ENCODE results near the gene CHID1. TPM values are rescaled to one million over a fixed set of nuclear protein-coding genes. Genes with fewer than 3 reads are reported as not detected.
A peak's percentile ranks its signal among the peaks of the same experiment; 100 is the strongest.

The CHID1 gene
- total RNA-seq, 2 experiments from 2014 or later = 60.4 to 75.3 TPM

DNA sequence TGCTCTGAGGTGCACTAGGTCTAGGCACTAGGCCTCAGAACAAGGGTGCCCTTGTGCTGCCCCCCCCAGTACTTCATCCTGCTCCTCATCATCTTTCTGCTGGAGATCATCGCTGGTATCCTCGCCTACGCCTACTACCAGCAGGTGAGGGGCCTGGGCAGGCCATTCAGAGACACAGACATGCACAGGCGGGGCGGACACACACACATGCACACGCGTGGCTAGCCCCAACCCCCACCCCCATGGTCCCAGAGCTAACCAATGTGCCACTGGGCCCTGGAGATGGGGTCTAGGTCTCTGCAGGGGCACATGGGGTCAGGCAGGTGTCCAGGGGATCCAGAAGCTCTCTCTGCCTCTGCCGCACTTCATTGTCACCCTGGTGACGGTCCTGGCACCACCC is 73.9 kb downstream of the CHID1 start:
- ChIA-PET CTCF (interaction anchor here (1.4 kb wide), 1 partner anchor 12 kb away, joined by 3 read pairs; no protein-coding TSS in a partner anchor), POLR2A (no interaction called here)
- intact Hi-C loops (cut with DNase I, micrococcal nuclease) = no loop called here
- Mint-ChIP-seq H3K9me3 (ENCODE audit: low read depth) (no peaks in the 10 kb centered on the region), H3K27ac (no peak overlapping the region), H3K27me3 (peaks cover 3% of the 10 kb centered on the region), H3K4me3 (no peak overlapping the region), H3K36me3 (ENCODE audit: low read depth) (peaks cover 7% of the 10 kb centered on the region), H3K4me1 (peaks cover 29% of the 10 kb centered on the region)
- no peak for ATAC-seq
- no peak for DNase-seq

DNA sequence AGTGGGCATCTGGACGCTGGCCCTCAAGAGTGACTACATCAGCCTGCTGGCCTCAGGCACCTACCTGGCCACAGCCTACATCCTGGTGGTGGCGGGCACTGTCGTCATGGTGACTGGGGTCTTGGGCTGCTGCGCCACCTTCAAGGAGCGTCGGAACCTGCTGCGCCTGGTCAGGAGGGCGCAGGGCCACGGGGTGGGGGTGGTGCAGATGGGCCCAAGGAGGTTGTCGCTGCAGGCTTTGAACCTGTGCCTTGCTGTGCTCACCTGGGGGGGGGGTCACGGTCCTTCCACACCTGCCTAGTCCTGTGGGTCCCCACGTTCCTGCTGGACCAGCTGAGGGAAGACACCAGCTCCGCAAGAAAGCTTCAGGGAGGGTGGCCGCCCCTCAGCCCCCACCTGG is 74.3 kb downstream of the CHID1 start:
- H3K9me3 Mint-ChIP-seq (ENCODE audit: low read depth) = no peaks in the 10 kb centered on the region

DNA sequence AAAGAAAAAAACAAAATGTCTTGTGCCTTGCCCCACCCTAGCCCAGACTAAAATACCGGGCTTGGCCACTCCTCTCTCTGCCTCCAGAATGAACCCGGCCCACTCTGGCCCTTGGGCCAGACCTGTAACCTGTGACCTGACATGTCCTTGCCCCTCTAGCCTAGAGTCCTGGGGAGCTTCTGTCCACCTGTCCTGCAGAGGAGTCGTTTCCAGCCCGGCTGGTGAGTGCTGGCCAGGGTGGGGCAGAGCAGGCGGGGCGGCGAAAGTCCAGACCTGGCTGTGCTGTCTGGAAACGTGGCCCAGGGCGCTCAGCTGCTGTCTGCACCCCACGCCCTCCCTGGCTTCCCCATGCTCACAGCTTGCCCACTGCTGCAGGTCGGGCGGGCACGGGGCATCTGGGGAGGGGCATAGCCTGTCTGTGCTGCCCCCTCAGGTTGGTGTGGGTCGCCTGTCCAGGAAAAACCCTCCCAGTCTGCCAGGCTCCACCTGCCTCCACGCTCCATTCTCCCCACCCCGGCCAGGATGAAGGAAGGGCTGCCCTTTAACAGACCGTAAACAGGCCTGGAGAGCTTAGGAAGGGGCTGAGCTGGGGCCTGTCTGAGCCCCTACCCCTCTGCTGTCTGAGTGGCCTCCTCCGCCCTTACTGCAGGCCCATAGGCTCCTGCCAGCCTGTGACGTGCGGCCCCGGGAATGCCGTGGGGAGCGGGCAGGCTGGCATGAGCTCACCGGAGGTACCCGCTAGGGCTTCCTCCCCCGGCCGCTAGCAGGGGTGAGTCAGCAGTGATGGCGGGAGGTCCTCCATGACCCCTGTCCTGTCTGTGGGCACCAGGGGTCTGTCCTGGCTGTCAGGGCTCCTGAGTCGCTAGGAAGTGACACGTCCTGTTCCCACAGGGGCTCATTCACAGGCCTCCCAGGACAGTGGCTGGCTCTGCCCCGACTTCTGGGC is 76.0 kb downstream of the CHID1 start:
- ChIA-PET POLR2A (interaction anchor here (1.1 to 1.4 kb wide), 2 partner anchors 7 to 15 kb away, joined by 3 to 7 read pairs; partner anchors contain the start of genes PNPLA2 and POLR2L), CTCF (no interaction called here)
- no peaks in the 10 kb centered on the region for H3K9me3 Mint-ChIP-seq (ENCODE audit: low read depth)
- DNase-seq (peak; percentile 46), ATAC-seq (no peak)
- H3K4me3 Mint-ChIP-seq = peak overlapping the region; percentile 69
- H3K4me1 Mint-ChIP-seq = peaks cover 20% of the 10 kb centered on the region
- peaks cover 13% of the 10 kb centered on the region for H3K27me3 Mint-ChIP-seq
- H3K27ac Mint-ChIP-seq = no peak overlapping the region
- H3K36me3 Mint-ChIP-seq (ENCODE audit: low read depth) = no peaks in the 10 kb centered on the region
- intact Hi-C loops (cut with DNase I, micrococcal nuclease) = loop anchor here in 1 of 2 experiments (5.0 kb wide), 1 partner anchor 428 kb away; no protein-coding TSS in a partner anchor

More for the DNA sequence above, 74.3 kb downstream of the CHID1 start:
- ATAC-seq (no peak), DNase-seq (no peak)
- Mint-ChIP-seq H3K27ac (no peak overlapping the region), H3K4me3 (no peak overlapping the region), H3K36me3 (ENCODE audit: low read depth) (peaks cover 7% of the 10 kb centered on the region), H3K27me3 (peaks cover 7% of the 10 kb centered on the region), H3K4me1 (peaks cover 29% of the 10 kb centered on the region)
- CTCF ChIA-PET = no interaction called here
- POLR2A ChIA-PET = no interaction called here
- intact Hi-C loops (cut with DNase I, micrococcal nuclease) = no loop called here

DNA sequence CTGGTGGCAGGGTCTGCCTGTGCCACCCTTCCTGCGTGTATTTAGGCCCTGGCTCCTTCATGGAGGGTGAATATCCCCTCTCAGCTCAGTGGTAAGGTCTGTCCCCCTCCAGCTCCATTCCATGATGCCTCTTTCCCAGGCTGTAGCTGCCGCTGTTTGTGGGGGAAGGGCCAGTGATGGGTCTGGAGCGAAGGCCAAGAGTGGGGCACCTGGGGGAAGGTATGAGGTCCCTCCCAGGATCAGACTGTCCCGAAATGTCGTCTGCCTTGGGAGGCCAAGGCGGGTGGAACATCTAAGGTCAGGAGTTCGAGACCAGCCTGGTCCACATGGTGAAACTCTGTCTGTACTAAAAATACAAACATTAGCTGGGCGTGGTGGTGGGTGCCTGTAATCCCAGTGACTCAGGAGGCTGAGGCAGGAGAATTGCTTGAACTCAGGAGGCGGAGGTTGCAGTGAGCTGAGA is 76.7 kb downstream of the CHID1 start:
- ATAC-seq = no peak

DNA sequence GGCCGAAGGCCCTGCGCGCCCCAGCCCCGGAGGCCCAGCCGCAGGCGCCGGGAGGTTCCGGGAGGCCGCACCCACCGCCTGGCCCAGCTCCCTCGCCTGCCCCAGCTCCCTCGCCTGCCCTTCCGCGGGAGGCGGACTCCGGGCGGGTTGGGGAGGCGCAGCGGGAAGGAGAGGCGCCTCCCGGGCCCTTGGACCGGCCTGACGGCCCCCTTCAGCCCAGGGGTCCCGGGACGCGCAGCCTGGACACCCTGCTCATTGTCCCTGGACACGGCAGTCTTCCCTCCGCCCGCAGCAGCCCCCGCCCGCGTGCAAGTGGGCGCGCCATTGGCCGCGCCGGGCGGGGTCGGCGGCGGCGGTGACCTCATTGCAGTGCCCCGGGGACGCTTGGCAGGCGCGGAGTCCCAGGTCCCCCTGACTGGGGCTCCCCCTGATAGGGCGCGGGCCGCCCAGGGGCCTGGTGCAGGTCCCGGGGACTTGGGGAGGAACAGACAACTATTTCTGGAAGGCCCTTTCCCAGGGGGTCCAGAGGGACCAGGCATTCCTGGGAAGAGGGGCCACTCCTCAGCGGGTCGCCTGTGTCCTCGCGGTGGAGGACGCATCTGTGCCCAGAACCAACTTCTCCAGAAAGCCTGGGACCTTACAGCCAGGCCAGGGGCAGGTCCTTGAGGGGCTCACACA is 77.4 kb downstream of the CHID1 start:
- H3K27me3 Mint-ChIP-seq = peaks cover 24% of the 10 kb centered on the region

More for the DNA sequence above, 76.7 kb downstream of the CHID1 start:
- peaks cover 27% of the 10 kb centered on the region for H3K4me1 Mint-ChIP-seq
- intact Hi-C loops (cut with DNase I, micrococcal nuclease) = loop anchor here in 1 of 2 experiments (1.0 to 5.0 kb wide), 2 partner anchors 8 to 428 kb away; partner anchors contain the start of genes POLR2L and TSPAN4
- ChIA-PET POLR2A (interaction anchor here (1.1 to 3.6 kb wide), 3 partner anchors 8 to 14 kb away, joined by 3 to 17 read pairs (median 7); partner anchors contain the start of genes PNPLA2 and POLR2L), CTCF (interaction anchor here (0.6 to 1.9 kb wide), 2 partner anchors 14 to 129 kb away, joined by 3 to 8 read pairs; no protein-coding TSS in a partner anchor)
- no peaks in the 10 kb centered on the region for H3K36me3 Mint-ChIP-seq (ENCODE audit: low read depth)
- peaks cover 20% of the 10 kb centered on the region for H3K27me3 Mint-ChIP-seq
- no peaks in the 10 kb centered on the region for H3K9me3 Mint-ChIP-seq (ENCODE audit: low read depth)
- H3K4me3 Mint-ChIP-seq = peak overlapping the region; percentile 69
- DNase-seq = no peak
- peak overlapping the region; percentile 31 for H3K27ac Mint-ChIP-seq

DNA sequence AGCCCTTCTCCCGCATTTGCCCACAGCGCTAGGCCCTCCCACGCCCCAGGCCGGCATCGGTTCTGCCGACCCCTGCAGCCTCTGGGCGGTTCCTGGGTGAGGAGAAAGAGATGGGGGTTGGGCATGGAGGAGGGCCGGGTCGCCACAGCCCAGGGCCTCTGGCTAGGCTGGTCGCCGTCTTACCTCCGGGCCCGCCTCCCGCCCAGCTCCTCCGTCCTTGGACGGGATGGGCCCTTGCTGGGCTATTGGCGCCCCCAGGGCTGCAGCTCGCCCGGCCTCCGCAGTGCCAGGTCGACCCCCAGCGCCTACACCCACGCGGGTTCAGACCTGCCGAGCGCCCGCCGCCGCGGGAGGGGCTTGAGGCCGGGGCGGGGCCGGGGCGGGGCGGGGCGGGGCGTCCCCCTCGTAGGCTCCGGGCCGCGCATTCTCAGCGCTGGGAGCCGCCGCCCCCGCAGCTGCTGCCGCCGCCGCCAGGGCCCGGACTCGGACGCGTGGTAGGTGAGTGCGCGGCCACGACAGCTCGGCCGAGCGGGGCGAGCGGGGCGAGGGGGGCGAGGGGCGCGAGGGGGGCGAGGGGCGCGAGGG is 78.0 kb downstream of the CHID1 start, which contains the start of gene CD151:
Gene CD151, plus strand, starts transcription at position 424 of the 585 bp plus-strand sequence. CDS start 3,118 bp downstream, outside the sequence.
- intact Hi-C loops (cut with DNase I, micrococcal nuclease) = loop anchor here in 1 of 2 experiments (1.0 to 5.0 kb wide), 2 partner anchors 10 to 430 kb away; partner anchors contain the start of genes POLR2L and TSPAN4
- H3K4me1 Mint-ChIP-seq = peaks cover 33% of the 10 kb centered on the region
- H3K36me3 Mint-ChIP-seq (ENCODE audit: low read depth) = no peaks in the 10 kb centered on the region
- ATAC-seq = peak; percentile 55
- peak within 1 kb of the TSS; percentile 31 for H3K27ac Mint-ChIP-seq
- H3K9me3 Mint-ChIP-seq (ENCODE audit: low read depth) = no peaks in the 10 kb centered on the region
- POLR2A ChIA-PET = interaction anchor here (3.6 kb wide), 1 partner anchor 13 kb away, joined by 17 read pairs; the partner anchor contains the start of gene PNPLA2
- peaks cover 30% of the 10 kb centered on the region for H3K27me3 Mint-ChIP-seq
- peak within 1 kb of the TSS; percentile 69 for H3K4me3 Mint-ChIP-seq
- peak; percentile 75 for DNase-seq
- CTCF ChIA-PET = interaction anchor here (1.9 kb wide), 1 partner anchor 16 kb away, joined by 8 read pairs; no protein-coding TSS in a partner anchor

More for the DNA sequence above, 77.4 kb downstream of the CHID1 start:
- POLR2A ChIA-PET = interaction anchor here (1.1 to 3.6 kb wide), 2 partner anchors 9 to 14 kb away, joined by 3 to 17 read pairs; partner anchors contain the start of genes PNPLA2 and POLR2L
- Mint-ChIP-seq H3K9me3 (ENCODE audit: low read depth) (no peaks in the 10 kb centered on the region), H3K36me3 (ENCODE audit: low read depth) (no peaks in the 10 kb centered on the region), H3K4me3 (peak overlapping the region; percentile 69), H3K4me1 (peaks cover 27% of the 10 kb centered on the region), H3K27ac (no peak overlapping the region)
- ATAC-seq (peak; percentile 37), DNase-seq (peak; percentile 64)
- intact Hi-C loops (cut with DNase I, micrococcal nuclease) = loop anchor here in 1 of 2 experiments (1.0 to 5.0 kb wide), 2 partner anchors 9 to 429 kb away; partner anchors contain the start of genes POLR2L and TSPAN4
- CTCF ChIA-PET = interaction anchor here (0.6 to 1.9 kb wide), 2 partner anchors 15 to 129 kb away, joined by 3 to 8 read pairs; no protein-coding TSS in a partner anchor

DNA sequence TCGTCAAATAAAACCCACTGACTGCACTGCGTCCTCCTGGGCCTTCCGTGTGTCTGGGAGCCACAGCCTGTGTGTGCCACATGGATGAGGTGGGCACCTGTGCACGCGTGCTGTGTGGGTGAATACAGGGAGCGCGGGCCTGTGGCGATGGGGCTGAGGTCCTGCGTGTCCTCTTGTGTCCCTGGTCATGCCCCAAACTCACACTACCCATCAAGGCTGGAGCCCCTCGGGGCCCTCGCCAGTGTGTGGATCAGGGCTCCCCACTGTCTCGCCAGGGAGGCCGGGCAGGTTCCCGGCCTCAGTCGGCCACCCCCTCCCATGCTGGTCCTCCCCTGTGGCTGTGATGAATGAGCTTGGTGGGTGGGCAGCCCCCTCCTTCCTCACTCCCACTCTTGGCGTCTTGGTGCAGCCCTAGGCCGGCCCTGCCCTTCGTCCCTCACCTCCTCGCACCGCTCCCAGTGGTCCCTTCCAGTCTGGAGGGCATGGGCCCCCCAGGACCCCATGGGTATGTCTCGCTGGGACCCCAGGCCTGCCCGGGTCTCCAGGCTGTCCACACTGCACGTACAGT is 78.6 kb downstream of the CHID1 start:
- ChIA-PET POLR2A (interaction anchor here (0.7 to 3.6 kb wide), 2 partner anchors 13 to 244 kb away, joined by 3 to 17 read pairs; partner anchors contain the start of gene PNPLA2), CTCF (interaction anchor here (1.9 kb wide), 1 partner anchor 16 kb away, joined by 8 read pairs; no protein-coding TSS in a partner anchor)
- H3K36me3 Mint-ChIP-seq (ENCODE audit: low read depth) = no peaks in the 10 kb centered on the region
- no peak overlapping the region for H3K27ac Mint-ChIP-seq
- intact Hi-C loops (cut with DNase I, micrococcal nuclease) = loop anchor here in 1 of 2 experiments (5.0 kb wide), 1 partner anchor 430 kb away; no protein-coding TSS in a partner anchor
- no peaks in the 10 kb centered on the region for H3K9me3 Mint-ChIP-seq (ENCODE audit: low read depth)
- ATAC-seq (no peak), DNase-seq (no peak)
- no peak overlapping the region for H3K4me3 Mint-ChIP-seq
- peaks cover 32% of the 10 kb centered on the region for H3K27me3 Mint-ChIP-seq
- peaks cover 36% of the 10 kb centered on the region for H3K4me1 Mint-ChIP-seq

DNA sequence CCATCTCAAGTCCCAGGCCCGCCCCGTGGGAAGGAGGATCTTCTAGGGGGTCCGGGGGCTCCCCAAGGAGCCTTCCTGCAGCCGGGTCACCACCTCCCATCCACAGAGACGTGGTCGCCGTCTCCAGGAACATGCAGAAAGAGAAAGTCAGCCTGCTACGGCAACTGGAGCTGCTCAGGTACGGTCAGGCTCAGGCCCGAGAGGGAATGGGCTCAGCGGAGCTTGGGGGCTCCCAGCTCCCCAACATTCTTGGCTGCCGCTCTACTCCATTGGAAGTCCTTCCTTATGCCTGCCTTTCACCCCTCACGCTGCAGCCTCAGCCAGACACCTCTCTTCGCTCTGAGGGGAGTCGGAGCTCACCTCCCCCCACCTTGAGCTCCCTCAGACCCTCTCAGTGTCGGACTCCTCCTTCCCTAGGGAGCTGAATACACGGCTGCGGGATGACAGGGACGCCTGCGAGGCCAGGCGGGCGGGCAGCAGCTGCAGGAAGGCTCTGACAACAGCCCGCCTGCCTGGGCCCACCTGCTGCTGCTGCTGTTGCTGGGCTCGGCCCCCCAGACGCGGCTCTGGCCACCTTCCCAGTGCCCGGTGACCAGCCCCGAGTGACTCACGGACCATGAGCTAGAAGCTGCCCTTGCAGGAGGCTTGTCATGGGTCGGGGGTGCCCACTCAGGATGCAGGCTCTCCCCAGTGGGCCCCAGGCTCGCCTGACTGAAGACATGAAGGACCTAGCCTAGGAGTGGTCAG is 79.3 kb downstream of the CHID1 start:
- POLR2A ChIA-PET = interaction anchor here (0.7 to 3.6 kb wide), 2 partner anchors 12 to 243 kb away, joined by 3 to 17 read pairs; partner anchors contain the start of gene PNPLA2
- ATAC-seq (no peak), DNase-seq (no peak)
- peaks cover 34% of the 10 kb centered on the region for H3K27me3 Mint-ChIP-seq
- H3K4me1 Mint-ChIP-seq = peaks cover 40% of the 10 kb centered on the region
- no peak overlapping the region for H3K27ac Mint-ChIP-seq
- no peaks in the 10 kb centered on the region for H3K9me3 Mint-ChIP-seq (ENCODE audit: low read depth)
- intact Hi-C loops (cut with DNase I, micrococcal nuclease) = loop anchor here in 1 of 2 experiments (5.0 kb wide), 1 partner anchor 431 kb away; no protein-coding TSS in a partner anchor
- CTCF ChIA-PET = interaction anchor here (1.6 kb wide), 1 partner anchor 10 kb away, joined by 5 read pairs; no protein-coding TSS in a partner anchor
- H3K4me3 Mint-ChIP-seq = no peak overlapping the region
- no peaks in the 10 kb centered on the region for H3K36me3 Mint-ChIP-seq (ENCODE audit: low read depth)

DNA sequence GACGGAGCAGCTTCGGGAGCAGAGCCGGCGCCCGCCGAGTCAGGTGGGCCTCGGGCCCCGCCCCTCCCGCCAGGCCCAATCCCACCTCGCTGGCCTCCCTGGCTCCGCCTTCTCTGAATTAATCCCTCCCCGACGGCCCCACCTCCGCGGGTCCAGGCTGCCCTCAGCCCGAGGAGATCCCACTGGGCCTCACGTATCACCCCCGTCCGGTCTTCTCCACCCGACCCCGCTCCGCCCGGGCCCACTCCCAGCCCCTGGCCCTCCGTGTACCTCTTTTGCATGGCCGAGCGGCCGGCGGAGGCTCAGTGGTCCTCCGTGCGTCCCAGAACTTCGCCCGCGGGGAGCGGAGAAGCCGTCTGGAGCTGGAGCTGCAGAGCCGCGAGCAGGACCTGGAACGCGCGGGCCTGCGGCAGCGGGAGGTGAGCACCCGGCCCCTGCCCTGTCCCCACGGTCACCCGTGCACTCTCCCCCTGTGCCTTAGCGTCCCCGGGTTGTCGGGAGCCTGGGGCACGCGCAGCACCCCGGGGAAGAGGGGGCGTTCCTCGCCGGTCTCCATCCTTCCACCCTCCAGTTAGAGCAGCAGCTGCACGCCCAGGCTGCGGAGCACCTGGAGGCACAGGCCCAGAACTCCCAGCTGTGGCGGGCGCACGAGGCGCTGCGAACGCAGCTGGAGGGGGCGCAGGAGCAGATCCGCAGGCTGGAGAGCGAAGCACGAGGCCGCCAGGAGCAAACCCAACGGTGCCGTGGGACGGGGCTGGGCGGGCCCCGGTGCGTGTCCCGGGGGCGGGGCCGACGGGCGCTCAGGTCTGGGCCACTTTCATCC is 80.1 kb downstream of the CHID1 start:
- Mint-ChIP-seq H3K4me1 (peaks cover 41% of the 10 kb centered on the region), H3K9me3 (ENCODE audit: low read depth) (no peaks in the 10 kb centered on the region), H3K27me3 (peaks cover 34% of the 10 kb centered on the region), H3K4me3 (no peak overlapping the region), H3K27ac (no peak overlapping the region), H3K36me3 (ENCODE audit: low read depth) (no peaks in the 10 kb centered on the region)
- ATAC-seq (peak; percentile 50), DNase-seq (peak; percentile 75)
- POLR2A ChIA-PET = interaction anchor here (0.9 to 3.6 kb wide), 2 partner anchors 9 to 11 kb away, joined by 3 to 17 read pairs; partner anchors contain the start of gene PNPLA2
- intact Hi-C loops (cut with DNase I, micrococcal nuclease) = loop anchor here in 1 of 2 experiments (1.0 to 5.0 kb wide), 2 partner anchors 10 to 432 kb away; no protein-coding TSS in a partner anchor
- CTCF ChIA-PET = interaction anchor here (1.6 kb wide), 1 partner anchor 11 kb away, joined by 5 read pairs; no protein-coding TSS in a partner anchor

All from activated CD4-positive, alpha-beta T cell treated with anti-CD3 and anti-CD28 coated beads for 36 hours (primary cell).